Stimulated activated CD8-positive, alpha-beta memory T cell treated with anti-CD3 and anti-CD28 coated beads, Interleukin-15, amount 100 ng/mL, for 1 hour (primary cell): Measurements from ENCODE around the gene PSD2.
A peak's percentile ranks its signal among the peaks of the same experiment; 100 is the strongest.

ENCODE experiments used
- DNase-seq: peaks from one replicate; pipeline ENCODE4 v3.0.0-alpha.2; 2020; ENCODE audit warnings: low read depth

PSD2 gene

DNA sequence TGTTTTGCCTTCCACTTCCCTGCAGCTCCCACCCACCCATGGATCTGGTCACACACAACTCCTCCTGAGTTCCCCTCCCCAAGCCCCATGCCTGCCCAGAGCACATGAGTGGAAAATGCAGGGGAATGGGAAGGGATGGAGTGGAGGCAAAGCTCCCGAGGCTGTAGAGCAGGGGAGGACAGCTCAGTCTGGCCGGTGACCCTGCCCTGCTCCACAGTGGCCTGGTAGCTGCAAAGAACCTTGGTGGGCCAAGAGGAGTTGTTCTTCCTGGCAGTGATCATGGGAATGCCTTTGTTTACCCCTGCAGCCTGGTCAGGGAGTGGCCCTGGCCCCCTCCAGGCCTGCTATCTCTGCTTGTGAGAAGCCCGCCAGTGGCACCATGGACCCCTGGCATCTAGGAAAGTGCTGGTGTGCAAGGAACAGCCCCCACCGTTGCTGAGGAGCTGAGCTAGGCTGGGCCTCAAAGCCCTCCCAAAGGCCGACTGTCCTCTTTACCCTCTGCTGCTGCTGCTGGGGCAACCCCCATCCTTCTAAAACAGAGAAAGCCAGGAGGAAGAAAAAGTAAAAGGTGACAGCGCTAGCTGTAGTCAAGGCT lies 60.4 kb downstream of the PSD2 start:
- no peak for DNase-seq

GRCh38 chr5:139856714-139857113 lies 61.1 kb downstream of the PSD2 start:
- DNase-seq: no peak

- no peak for DNase-seq
Measured at GRCh38 chr5:139859013-139859412, 63.4 kb downstream of the PSD2 start.

DNA sequence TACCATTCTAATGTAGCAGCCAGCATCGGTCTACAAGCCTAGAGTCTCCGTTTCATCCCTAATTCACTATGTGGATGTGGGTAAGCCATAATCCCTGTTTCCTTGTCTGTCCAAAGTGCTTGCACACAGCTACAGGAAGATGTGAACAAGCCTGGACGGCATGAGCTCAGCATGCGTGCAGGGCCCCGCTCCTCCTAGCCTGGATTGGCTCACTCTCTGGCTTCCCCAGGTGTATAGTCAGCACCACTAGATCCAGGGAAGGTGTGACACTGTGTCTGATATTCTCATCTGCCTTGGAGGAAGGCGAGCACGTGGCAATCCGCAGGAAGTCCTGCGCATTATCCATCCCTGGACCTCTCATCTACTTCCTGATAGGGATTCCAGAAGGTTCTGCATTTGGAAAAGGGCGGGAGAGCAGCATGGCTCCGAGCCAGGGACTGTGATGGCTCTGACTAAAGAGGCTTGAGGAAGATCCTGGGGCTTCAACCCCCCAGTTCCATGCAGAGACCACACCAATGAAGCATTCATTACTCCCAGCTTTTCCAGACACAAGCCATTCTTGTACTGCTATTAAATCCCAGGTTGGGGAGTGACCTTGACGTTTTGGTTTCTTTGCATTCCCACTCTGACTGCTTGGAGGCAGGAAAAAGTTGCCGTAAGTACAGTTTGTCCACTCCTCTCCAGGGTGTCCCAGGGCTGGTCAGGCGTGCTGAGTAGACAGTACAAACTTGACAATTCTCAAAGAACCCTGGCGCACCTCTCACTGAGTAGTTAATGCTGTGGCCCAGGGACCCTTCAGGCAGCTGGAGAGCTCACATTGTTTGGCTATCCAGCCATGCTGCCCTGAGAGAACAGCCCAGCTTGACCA lies 65.6 kb downstream of the PSD2 start:
- DNase-seq: no peak

- DNase-seq: no peak
Measured at GRCh38 chr5:139861889-139862207, 66.2 kb downstream of the PSD2 start.

DNA sequence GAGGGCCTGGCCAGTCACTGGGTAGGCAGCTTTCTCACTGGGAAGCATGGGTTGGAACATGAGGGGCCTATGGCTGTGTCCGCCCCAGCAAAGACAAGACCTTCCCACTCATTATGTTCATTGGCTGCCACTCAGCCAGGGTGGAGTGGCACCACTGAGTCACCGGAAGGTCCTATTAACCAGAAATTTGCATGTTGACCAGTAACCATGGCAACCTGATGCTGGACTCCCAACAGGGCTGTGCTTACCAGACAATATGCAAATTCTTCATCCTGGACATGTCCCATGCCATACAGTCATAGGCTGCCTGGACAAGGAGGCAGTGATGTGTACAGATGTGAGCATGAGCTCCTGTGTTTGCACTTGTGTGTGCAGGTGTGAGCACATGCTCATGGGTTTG lies 66.7 kb downstream of the PSD2 start:
- DNase-seq: no peak

DNA sequence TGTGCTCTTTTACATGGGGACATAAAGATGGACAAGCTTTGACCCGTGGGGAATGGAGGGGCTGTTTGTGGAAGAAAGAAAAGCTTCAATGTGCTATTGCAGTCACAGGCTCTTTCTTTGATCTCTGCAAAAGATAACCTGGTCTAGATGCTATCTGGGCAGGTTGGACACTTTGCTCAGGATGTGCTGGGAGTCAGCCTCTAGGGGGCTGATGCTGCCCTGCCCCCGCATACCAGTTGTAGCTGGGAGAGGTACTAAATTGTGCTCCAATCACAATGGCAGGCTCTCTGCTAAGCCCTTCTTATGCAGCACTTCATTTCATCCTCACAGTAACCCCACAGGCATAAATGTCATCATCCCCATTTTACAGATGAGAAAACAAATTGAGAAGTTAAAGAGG lies 67.2 kb downstream of the PSD2 start:
- DNase-seq: no peak

DNA sequence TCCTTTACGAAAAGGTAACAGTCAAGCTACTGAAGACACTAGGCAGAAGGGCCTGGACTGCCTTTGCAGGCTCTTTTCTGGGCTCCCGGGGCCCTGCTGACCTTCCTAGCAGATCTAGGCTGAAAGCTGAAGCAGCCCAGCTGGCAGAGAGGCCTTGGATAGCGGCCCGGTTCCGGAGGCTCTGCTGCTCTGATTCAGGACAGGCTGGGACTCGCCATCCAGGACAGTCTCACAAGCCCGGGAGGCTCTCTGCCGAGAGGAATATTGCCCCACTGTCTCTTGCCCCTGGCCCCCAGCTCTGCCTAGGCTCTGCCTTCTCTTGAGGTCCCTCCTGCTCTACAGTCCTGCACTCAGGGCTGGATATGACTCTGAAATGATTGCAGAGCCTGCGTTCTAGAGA lies 67.8 kb downstream of the PSD2 start:
- DNase-seq: no peak

DNA sequence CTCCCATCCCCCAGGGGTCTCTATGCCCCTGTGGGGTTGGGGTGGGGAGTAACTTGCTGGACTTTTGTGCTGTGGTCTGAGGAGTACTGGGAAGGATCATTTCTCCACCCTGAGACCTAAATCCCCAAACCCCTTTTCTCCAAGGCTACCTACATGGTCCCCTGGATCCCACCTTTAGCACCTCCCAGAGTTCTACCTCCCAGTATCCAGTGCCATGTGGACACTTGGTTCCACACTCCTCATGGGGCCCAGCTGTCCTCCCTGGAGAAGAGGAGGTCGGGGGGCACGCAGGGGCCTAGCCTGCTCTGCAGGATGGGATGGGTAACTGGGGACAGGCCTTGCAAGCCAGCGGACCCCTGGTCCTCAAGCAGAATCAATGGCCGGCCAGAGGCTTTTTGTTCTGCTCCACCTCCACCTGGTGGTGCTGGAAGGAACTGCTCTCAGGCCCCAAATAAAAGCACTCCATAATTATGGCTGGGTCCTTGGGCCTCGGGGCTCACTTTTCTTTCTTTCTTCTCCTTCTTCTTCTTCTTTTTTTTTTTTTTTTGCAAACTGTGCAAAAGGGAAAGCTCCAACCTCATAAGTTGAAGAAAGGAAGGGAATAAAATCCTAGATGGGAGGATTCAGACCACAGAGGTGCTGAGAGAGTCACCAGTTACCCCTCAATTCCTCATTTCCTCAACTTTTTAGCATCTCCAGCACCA lies 68.4 kb downstream of the PSD2 start:
- peak; percentile 36 for DNase-seq

GRCh38 chr5:139864716-139865483 lies 69.3 kb downstream of the PSD2 start:
- no peak for DNase-seq

- DNase-seq: no peak
Measured at GRCh38 chr5:139867109-139867508, 71.5 kb downstream of the PSD2 start.

GRCh38 chr5:139867581-139867980 lies 72.0 kb downstream of the PSD2 start:
- DNase-seq: no peak

- DNase-seq: no peak
Measured at GRCh38 chr5:139869042-139869790, 73.6 kb downstream of the PSD2 start.

GRCh38 chr5:139870677-139871076 lies 75.1 kb downstream of the PSD2 start:
- no peak for DNase-seq

GRCh38 chr5:139871614-139872013 lies 76.0 kb downstream of the PSD2 start:
- DNase-seq: no peak

GRCh38 chr5:139872052-139872766 lies 76.6 kb downstream of the PSD2 start:
- DNase-seq: no peak

DNA sequence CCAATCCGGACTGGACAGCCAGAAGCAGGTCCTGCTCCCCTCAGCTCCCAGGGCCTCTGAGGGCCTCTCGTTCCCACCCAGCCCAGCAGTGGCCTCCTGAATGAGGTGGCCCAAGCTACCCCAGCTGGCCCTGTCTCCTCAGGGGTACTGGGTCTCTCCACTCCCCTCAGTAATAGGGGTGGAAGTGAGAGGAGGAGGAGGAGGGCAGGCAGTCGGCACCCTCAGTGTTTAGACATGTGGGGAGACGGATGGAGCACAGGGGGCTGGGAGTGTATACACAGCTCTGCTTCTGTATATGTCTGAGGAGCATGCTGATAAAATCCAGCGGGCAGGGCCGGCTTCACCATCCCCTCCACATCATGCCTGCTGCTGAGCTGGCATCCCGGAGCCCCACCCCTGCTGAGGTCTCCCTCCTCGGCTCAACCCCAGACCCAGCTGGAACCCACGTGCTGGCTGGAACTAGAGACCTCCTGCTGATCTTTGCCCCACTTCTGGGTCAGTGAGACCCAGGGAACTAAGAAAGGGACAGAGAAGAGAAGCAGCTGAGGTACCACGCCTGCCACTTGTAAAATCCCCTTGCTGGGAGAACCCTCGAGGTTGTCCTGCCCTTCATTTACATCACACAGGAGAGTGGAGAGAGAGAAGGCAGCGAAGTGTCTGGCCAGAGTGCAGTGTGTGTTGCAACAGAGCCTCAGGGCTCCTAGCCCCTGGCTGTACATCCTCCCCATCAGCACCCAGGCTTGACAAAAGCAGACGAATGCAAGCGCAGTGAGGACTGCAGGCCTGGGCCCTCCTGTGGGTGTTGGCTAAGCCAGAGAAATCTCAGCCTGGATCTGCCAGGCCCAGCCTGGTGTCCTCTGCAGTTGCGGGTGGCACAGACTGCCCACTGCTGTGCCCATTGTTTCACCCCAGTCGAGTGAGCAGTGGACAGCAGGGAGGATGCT lies 77.5 kb downstream of the PSD2 start:
- DNase-seq: no peak

DNA sequence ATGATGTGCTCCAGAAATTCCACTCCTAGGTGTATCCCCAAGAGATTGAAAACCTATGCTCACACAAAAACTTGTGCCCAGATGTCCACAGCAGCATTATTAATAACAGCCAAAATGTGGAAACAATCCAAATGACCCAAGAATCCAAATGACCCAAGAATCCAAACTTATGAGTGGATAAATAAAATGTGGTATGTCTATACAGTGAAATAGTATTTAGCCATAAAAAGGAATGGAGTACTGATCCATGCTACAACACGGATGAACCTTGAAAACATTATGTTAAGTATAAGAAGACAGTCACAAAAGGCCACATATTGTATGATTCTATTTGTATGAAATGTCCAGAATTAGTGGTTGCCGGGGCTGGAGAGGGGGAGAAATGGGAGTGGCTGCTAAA lies 80.3 kb downstream of the PSD2 start:
- no peak for DNase-seq

DNA sequence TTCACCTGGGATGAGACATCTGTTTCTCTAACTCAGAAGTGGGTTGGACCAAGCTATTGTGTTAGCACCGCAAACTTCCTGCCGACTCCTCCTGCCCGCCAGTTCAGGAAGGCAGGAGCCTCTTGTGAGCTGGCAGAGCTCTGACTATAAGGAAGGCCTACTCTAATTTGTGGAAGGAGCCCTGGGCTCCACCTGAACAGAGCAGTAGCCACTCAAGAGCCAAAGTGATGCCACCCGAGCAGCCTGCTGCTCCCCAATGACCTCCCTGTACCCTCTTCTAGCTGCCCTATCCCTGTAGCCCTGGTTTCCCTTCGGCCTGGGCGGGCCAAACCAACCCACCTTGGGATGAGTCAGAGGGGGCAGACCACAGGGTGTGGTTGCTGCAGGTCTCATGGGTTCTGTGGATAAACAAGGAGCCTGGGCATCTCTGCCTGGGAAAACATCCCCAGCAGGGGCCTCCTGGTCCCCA lies 81.6 kb downstream of the PSD2 start:
- DNase-seq: no peak

DNA sequence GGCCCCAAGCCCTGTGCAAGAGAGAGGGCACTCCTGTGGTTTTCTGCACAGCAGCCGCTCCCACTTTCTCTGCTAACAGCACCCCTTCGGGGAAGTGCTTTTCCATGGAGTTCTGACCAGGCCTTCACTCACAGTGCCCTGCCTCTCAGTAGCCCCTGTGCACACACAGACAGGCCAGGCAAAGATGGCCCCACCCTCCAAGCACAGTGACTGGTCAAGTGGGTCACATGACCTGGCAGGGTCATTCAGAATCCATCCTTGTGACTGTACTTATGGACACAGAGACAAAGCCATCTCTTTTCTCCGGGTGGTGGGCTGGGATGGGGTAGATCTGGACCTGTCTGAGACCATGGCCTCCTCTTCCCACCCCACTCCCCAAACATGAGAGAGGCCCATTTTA lies 82.5 kb downstream of the PSD2 start:
- no peak for DNase-seq
